Myocyte (in vitro differentiated cells): ENCODE measurements around the gene SLFN12. TPM values are rescaled to one million over a fixed set of nuclear protein-coding genes. Genes with fewer than 3 reads are reported as not detected.

Experiments used
- total RNA-seq: library from RNA; depleted of rRNA; stranded (reverse); fragments of >200 nt; gene quantifications from 2 replicates; pipeline ENCODE4 v1.2.3, GENCODE V29; 2014

The SLFN12 gene
- total RNA-seq, 1 donor from 2014 or later: 21.3 TPM

Other genes starting within 250 kb of the SLFN12 start
- gene SLC35G3, start 238.1 kb downstream of the SLFN12 start, total RNA-seq: not detected in 2 replicates
- 34.2 and 36.0 TPM in 2 replicates for gene SLFN5, start 189.4 kb downstream of the SLFN12 start, total RNA-seq
- 6.5 and 15.1 TPM in 2 replicates for gene SLFN11, start 58.9 kb downstream of the SLFN12 start, total RNA-seq
- 0.37 and 1.1 TPM in 2 replicates for gene SLFN13, start 16.3 kb upstream of the SLFN12 start, total RNA-seq
- not detected in 2 replicates for gene SLFN12L, start 105.2 kb upstream of the SLFN12 start, total RNA-seq
- not detected in 2 replicates for gene SLFN14, start 128.3 kb upstream of the SLFN12 start, total RNA-seq
- gene PEX12, start 146.1 kb upstream of the SLFN12 start, total RNA-seq: 7.4 and 12.4 TPM in 2 replicates
- 47.0 and 52.6 TPM in 2 replicates for gene AP2B1, start 154.8 kb upstream of the SLFN12 start, total RNA-seq